Osteoblast (primary cell): ENCODE measurements around the gene CEL. TPM values are rescaled to one million over a fixed set of nuclear protein-coding genes. Genes with fewer than 3 reads are reported as not detected.

Experiments used
- DNase-seq: peaks from one replicate; pipeline ENCODE4 v3.0.0; 2011; ENCODE audit warnings: low spot score, mixed read lengths; ENCODE audit not compliant: insufficient read length; ENCODE audit errors: missing footprints
- H2AFZ ChIP-seq: 2 replicates; pipeline ENCODE4 v1.6.0; 2011; ENCODE audit warnings: mild to moderate bottlenecking, low read length
- H3K27ac ChIP-seq: 2 replicates; pipeline ENCODE4 v1.5.1; 2011; ENCODE audit warnings: mild to moderate bottlenecking, low read depth, low read length, moderate library complexity
- H3K27me3 ChIP-seq: 2 replicates; pipeline ENCODE4 v1.6.0; 2012; ENCODE audit warnings: mild to moderate bottlenecking, control low read depth, inconsistent platforms, low read length, moderate library complexity; ENCODE audit not compliant: insufficient read depth
- H3K36me3 ChIP-seq: 2 replicates; pipeline ENCODE4 v1.5.1; 2011; ENCODE audit warnings: mild to moderate bottlenecking, low read length, control low read depth, moderate library complexity; ENCODE audit not compliant: insufficient read depth
- H3K4me1 ChIP-seq: 2 replicates; pipeline ENCODE4 v1.5.1; 2011; ENCODE audit warnings: mild to moderate bottlenecking, low read length, control low read depth, moderate library complexity; ENCODE audit not compliant: insufficient read depth
- H3K4me2 ChIP-seq: 2 replicates; pipeline ENCODE4 v1.6.0; 2011; ENCODE audit warnings: mild to moderate bottlenecking, low read length; ENCODE audit not compliant: insufficient read depth
- H3K4me3 ChIP-seq: fragments of 200-600 bp; sonication (generic); 3 replicates; pipeline ENCODE4 v1.5.1; 2012; ENCODE audit warnings: mild to moderate bottlenecking, low read length, inconsistent platforms; ENCODE audit not compliant: insufficient read depth
- H3K79me2 ChIP-seq: 2 replicates; pipeline ENCODE4 v1.6.0; 2012; ENCODE audit warnings: mild to moderate bottlenecking, low read length, control low read depth, inconsistent platforms; ENCODE audit not compliant: insufficient read depth
- H3K9me3 ChIP-seq: 2 replicates; pipeline ENCODE4 v1.5.1; 2011; ENCODE audit warnings: low read depth, low read length, control low read depth
- H4K20me1 ChIP-seq: 2 replicates; pipeline ENCODE4 v1.6.0; 2012; ENCODE audit warnings: mild to moderate bottlenecking, low read length, control low read depth; ENCODE audit not compliant: insufficient read depth
- total RNA-seq: library from RNA; depleted of rRNA; stranded (reverse); fragments of >200 nt; gene quantifications from 2 replicates; pipeline ENCODE4 v1.2.3, GENCODE V29; 2012
- TF ChIP-seq, protein P1 (sequence below): IDR thresholded peaks from 2 replicates; pipeline ENCODE4 v1.5.1; 2011; ENCODE audit warnings: mild to moderate bottlenecking, low read depth, low read length, moderate library complexity; ENCODE audit errors: extremely low read depth

Gene CEL
- total RNA-seq, 1 donor, result not detected

GRCh38 chr9:133103987-133104505, 42.3 kb downstream of the CEL start:
- Histone ChIP-seq H3K4me3 (no peak overlapping the region), H3K4me1 (no peaks in the 10 kb centered on the region), H3K9me3 (no peaks in the 10 kb centered on the region), H3K79me2 (no peaks in the 10 kb centered on the region), H3K27ac (no peak overlapping the region), H2AFZ (no peak overlapping the region), H4K20me1 (peaks cover 13% of the 10 kb centered on the region), H3K4me2 (no peak overlapping the region), H3K27me3 (no peaks in the 10 kb centered on the region), H3K36me3 (peaks cover 39% of the 10 kb centered on the region)
- TF ChIP-seq, protein P1, sequence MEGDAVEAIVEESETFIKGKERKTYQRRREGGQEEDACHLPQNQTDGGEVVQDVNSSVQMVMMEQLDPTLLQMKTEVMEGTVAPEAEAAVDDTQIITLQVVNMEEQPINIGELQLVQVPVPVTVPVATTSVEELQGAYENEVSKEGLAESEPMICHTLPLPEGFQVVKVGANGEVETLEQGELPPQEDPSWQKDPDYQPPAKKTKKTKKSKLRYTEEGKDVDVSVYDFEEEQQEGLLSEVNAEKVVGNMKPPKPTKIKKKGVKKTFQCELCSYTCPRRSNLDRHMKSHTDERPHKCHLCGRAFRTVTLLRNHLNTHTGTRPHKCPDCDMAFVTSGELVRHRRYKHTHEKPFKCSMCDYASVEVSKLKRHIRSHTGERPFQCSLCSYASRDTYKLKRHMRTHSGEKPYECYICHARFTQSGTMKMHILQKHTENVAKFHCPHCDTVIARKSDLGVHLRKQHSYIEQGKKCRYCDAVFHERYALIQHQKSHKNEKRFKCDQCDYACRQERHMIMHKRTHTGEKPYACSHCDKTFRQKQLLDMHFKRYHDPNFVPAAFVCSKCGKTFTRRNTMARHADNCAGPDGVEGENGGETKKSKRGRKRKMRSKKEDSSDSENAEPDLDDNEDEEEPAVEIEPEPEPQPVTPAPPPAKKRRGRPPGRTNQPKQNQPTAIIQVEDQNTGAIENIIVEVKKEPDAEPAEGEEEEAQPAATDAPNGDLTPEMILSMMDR, result no peak
- DNase-seq, result peak; percentile 61

DNA sequence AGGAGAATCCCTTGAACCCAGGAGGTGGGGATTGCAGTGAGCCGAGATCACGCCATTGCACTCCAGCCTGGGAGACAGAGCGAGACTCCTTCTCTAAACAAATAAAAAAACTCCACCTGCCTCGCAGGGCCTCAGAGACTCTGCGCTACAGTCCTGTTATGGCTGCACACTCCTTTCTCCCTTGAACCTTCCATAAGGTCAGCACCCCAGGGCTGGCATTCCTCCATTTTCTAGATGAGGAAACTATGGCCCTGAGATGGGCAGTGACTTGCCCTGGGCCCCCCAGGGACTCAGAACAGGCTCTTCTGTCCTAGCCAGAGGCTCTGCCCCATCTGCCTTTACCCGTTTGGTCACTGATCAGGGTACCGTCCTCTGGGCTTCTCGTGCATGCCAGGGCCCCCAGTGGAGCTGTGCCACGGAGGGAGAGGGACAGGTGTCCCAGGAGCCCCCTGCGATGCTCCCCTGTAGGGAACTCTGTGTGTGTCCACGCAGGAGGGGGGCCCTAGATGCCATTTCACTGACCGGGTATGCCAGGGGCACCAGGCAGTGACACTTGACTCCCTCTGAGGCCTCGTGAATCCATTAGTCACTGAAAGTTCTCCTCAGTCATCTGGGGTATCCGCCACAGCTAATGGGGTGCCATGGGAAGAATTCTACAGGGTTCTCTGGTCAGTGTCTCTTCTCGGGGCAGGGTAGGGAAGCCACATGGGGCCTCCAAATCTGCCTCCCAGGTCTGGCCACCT, 43.1 kb downstream of the CEL start:
- H2AFZ ChIP-seq, result no peak overlapping the region
- H3K36me3 ChIP-seq, result peaks cover 32% of the 10 kb centered on the region
- TF ChIP-seq, protein P1, result no peak
- no peak overlapping the region for H3K4me3 ChIP-seq
- H3K79me2 ChIP-seq, result no peaks in the 10 kb centered on the region
- H4K20me1 ChIP-seq, result peaks cover 13% of the 10 kb centered on the region
- H3K9me3 ChIP-seq, result no peaks in the 10 kb centered on the region
- no peak overlapping the region for H3K4me2 ChIP-seq
- H3K27ac ChIP-seq, result no peak overlapping the region
- H3K4me1 ChIP-seq, result no peaks in the 10 kb centered on the region
- DNase-seq, result peak; percentile 62
- no peaks in the 10 kb centered on the region for H3K27me3 ChIP-seq

DNA sequence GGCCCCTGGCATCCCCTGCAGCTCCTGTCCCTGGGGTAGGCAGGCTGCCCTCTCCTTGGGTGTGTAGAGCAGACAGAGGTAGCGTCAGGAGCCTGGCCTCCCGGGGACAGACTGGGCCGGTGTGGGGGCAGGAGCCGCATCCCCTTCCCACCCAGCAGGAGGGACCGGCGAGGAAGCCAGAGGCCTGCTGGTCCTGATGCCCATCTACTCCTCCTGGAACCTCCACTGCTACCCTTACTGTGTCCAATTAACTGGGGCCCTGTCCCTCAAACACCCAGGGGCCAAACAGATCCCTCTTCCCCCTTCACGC, 43.6 kb downstream of the CEL start:
- no peaks in the 10 kb centered on the region for H3K9me3 ChIP-seq
- H4K20me1 ChIP-seq, result peaks cover 13% of the 10 kb centered on the region
- H3K79me2 ChIP-seq, result no peaks in the 10 kb centered on the region
- peaks cover 29% of the 10 kb centered on the region for H3K36me3 ChIP-seq
- no peaks in the 10 kb centered on the region for H3K4me1 ChIP-seq
- H3K4me2 ChIP-seq, result no peak overlapping the region
- H3K4me3 ChIP-seq, result no peak overlapping the region
- no peak overlapping the region for H3K27ac ChIP-seq
- peak; percentile 77 for DNase-seq
- no peak overlapping the region for H2AFZ ChIP-seq
- H3K27me3 ChIP-seq, result no peaks in the 10 kb centered on the region
- TF ChIP-seq, protein P1, result no peak

DNA sequence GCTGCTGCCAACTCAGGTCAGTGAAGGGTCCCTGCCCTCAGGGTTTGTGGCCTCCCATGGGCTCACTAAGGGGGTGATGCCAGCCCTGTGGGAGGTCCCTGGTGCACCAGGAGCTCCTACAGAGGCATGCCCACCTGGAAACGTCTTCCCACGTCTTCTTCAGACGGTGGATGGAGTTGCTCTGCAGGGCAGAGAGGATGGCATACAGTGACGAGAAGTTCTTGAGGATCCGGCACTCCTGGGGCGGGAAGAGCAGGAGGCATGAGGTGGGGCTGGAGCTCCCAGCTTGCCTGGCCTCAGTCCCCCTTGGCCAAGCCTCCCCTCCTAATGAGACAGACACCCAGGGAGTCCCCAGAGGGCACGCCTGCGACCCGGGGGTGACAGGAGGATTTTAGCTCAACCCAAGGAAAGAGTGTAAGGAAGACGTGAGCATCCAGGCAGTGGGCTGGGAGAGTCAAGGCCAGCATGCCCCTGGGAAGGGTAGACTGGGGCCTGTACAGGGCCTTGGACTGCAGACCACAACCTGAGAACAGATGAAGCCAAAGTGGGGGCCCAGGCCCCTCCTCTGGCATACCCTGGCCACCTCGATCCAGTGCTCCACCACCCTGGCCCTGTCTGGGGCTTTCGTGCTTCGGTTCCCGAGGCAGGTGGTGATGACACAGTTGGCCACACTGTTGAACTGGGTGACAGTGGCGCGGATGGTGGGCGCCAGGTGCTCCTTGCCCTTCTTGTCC, 44.9 kb downstream of the CEL start:
- H2AFZ ChIP-seq, result no peak overlapping the region
- TF ChIP-seq, protein P1, result no peak
- H3K36me3 ChIP-seq, result peaks cover 19% of the 10 kb centered on the region
- peak; percentile 79 for DNase-seq
- H3K79me2 ChIP-seq, result no peaks in the 10 kb centered on the region
- no peaks in the 10 kb centered on the region for H3K4me1 ChIP-seq
- H3K4me2 ChIP-seq, result no peak overlapping the region
- H3K27ac ChIP-seq, result no peak overlapping the region
- H3K9me3 ChIP-seq, result no peaks in the 10 kb centered on the region
- no peaks in the 10 kb centered on the region for H3K27me3 ChIP-seq
- H4K20me1 ChIP-seq, result peaks cover 15% of the 10 kb centered on the region
- no peak overlapping the region for H3K4me3 ChIP-seq
